Measurements from ENCODE around the gene PRKG2.
"Not testable (repeated sequence)": the region's sequence is repeated elsewhere in the genome, so short reads cannot be mapped to it uniquely, and the experiment has no call there.

The PRKG2 gene

DNA sequence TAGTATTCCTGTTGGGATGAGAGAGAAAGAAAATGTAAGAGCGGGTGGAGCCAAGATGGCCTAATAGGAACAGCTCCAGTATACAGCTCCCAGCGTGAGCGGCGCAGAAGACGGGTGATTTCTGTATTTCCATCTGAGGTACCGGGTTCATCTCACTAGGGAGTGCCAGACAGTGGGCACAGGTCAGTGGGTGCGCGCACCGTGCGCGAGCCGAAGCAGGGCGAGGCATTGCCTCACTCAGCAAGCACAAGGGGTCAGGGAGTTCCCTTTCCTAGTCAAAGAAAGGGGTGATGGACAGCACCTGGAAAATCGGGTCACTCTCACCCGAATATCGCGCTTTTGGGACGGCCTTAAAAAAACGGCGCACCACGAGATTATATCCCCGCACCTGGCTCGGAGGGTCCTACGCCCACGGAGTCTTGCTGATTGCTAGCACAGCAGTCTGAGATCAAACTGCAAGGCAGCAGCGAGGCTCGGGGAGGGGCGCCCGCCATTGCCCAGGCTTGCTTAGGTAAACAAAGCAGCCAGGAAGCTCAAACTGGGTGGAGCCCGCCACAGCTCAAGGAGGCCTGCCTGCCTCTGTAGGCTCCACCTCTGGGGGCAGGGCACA lies 61.2 kb downstream of the PRKG2 start:
- not testable (repeated sequence) for DNase-seq

DNA sequence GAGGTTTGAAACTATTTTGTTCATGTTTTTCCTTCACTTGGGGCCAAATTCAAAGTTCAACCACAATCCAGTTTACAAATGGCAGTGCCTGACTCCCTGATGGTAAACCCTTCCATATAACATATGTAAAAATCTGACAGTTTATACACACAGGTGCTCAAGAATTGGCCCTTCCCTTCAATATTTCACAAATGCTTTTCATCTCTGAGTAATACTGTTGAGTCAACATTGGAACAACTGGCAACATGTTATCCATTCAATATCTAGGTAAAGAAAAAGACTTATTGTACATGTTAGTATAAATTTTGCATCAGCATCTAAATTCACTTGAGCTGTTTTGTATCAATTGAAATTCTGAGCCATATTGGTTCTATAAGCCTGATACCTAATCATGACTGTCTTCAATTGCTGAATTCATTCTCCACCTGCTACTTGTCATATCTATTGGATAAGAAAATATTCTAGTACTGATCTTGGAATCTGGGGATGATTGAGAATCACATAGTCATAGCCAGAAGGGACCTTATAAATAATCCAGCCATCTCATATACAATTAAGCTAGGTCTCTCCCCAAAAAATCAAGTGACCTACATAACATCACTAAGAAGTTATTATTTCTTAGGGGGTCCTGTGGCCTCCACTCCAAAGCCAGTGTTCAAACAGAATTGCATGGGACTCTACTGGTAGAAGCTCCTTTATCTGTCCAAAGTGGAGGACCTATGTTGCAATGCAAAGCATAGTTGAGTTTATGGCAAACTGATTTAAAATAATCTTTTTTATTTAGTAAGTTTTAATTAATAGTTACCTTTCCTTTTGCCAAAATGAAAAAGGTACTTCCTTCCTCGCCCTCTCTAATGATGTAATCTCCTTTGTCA lies 61.9 kb downstream of the PRKG2 start:
- no peak for DNase-seq

DNA sequence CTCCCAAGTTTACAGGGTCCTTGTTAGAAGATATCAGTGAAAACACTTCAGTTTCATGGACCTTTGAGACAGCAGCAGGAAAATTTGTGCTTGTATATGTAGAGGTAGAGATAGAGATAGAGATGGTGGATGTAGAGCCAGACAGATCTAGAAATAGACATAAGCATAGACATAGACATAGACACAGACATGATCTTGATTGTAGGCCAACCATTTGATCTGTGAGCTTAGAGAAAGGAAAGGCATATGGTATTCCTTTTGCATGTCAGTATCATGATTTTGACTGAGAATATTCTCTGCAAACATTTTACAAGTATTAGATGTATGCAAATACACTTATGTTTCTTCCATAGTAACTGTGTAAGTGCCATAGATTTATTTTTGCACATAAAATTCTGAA lies 65.0 kb downstream of the PRKG2 start:
- no peak for DNase-seq

DNA sequence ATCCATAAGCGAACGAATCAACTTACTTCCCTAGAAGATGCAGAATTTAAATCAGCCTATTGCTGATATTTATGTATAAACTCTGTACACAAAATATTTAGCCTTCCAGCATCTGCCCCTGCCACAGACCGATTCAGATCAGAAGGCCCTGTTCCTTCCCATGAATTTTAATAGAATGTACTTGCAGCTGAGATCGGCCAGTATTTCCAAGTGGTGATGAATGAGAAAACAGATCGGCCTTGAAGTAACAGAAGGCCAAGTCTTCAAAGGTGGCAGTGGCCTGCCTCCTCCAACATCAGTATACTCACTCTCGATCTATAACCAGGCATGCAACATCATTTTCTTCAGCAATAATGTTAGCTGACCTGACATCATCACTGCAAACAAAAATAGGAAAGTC lies 66.4 kb downstream of the PRKG2 start:
- DNase-seq: no peak

DNA sequence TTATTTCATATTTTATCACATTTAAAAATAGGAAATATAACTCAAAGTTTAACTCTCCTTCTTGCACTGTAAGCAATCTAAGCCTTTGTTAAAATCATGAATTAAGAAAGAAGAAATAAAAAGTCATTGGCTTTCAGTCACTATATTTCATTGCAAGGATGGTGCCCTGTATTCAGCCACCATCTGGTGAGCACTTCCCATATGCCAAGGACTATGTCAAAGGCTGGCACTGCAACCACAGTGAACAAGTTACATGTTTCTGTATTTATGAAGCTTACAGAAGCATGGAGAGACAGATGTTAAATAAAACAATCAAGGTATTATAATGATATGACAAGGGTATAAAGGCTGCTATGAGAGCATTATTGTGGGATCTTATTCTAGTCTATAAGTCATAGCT lies 68.6 kb downstream of the PRKG2 start:
- no peak for DNase-seq

DNA sequence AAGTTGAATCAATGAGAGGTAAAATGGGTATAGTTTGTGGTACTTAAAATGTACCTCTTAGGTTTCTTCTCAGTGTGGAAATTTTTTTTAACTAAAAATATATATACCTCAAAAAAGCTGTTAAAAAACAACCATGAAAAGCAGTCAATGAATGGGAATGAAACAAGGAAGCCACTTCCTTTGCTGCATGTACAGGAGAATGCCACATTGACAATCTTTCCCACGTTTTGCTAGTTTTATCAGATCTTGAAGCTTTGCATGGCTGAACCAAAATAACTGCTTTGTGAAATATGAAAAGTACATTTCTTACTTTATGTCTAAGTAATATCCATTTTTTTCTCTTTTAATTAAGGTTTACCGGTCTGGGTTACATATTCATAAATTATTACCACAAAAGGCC lies 71.8 kb downstream of the PRKG2 start:
- no peak for DNase-seq

DNA sequence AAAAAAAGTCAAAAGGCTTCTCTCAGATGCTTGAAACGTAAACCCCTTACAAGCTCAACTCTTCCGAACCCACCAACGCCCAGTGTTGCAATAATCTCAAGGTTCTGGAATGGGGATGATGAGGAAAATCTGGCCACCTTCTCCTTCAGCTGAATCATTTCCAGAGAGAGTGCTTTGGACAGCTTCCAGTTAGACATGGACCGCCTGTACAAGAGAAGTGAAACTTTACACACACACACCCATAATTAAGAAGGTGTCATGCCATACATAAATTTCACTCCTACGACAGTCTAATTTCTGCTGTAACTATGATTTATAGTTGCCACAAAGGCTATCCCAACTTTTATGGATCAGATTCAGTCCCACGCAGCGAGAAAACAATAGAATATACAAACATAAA lies 72.3 kb downstream of the PRKG2 start:
- no peak for DNase-seq

DNA sequence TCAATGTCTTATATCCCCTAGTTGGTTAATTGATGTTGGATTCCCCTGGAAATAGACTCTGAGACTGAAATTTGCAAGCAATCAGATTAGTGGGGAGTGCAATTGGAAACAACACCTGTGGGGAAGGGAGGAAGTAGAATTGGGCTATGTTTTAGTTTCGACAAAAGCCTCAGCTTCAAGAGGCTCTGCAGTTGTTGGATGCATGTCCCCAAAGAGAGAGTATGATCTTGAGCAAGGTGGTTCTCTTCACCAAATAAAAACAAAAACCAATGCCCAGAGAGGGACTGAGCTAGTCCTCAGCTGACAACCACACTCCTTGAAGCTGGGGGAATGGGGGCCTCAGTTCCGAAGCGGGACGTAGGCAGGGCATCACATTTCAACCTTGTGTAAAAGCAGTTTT lies 77.1 kb downstream of the PRKG2 start:
- DNase-seq: no peak

DNA sequence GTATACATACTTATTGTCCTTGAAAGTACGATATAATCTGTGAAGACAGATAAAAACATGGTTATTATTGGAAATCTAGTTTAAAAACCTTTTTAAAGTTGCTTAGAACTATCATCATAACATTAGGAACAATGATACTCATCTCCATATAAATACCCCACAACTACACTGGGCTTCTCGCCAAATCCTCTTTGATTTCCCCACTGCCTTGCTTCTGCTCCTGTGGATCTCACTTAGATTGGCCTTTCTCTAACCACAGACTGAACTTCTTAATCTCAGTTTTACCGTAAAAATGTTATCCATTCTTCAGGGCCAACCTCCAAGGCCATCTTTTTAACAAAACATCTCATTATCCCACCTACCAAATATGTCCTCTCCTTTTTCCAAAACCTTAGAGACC lies 77.6 kb downstream of the PRKG2 start:
- no peak for DNase-seq

DNA sequence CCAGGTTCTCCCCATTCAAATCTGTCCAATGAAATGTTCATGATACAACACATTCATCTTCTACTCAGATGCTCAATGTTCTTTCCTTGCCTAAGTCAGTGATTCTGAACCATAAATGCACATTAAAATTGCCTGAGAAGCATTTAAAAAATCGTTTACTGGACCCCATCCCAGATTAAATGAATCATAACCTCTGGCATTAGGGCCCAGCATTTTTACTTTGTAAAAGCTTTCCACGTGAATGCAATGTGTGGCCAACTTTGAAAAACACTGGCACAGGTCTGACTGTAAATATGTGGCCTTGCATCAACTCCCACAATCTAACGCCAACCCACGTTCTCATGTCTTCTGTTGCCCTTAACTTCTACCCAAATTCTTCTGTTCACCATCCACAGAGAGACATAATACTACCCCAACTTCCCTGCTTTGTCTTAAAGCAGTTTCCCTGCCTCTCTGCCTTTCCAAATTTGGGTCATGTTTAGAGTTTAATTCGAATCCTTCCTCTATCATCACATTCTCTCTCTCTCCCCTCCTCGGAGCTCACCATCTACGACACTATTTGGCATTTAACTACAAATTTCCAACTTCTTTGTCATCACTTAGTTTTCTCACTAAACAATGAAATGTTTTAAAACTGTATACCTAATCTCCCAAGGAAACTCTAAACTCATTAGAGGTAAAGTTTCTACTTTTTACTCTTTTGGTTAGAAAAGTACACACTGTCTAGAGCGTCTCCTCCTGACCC lies 78.7 kb downstream of the PRKG2 start:
- DNase-seq: no peak

DNA sequence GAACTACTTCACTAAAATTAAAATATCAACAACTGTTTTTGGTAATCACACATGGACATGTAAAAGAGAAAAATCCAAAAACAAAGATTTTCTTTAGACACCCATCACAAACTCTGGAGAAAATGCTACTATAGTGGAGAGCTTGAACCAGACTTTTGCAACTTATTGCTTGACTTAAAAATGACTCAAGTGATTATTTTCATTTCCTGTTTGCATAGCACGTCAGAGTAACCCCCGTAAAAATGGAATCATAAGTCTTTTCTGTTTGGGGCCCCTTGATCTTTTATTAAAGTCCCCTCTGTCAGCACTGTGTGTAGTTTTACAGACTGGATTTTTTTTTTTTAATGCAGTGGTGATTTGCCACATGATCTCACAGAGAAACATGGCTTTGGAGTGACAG lies 79.5 kb downstream of the PRKG2 start:
- DNase-seq: no peak

DNA sequence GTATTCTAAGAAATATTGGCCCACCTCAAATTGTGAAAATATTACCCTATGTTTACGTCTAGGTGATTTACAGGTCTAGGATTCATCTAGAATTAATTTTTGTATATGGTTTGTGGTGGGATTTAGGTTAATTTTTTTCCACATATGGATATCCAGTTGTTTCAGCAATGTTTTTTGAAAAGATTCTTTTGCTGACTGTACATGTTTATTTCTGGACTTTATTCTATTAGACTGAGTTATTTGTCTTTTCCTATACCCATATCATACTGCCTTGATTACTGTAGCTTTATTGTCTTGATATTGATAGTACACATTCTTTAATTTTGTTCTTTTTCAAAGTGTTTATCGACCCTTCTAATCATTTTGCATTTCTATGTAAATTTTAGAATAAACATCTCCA lies 83.5 kb downstream of the PRKG2 start:
- DNase-seq: no peak

DNA sequence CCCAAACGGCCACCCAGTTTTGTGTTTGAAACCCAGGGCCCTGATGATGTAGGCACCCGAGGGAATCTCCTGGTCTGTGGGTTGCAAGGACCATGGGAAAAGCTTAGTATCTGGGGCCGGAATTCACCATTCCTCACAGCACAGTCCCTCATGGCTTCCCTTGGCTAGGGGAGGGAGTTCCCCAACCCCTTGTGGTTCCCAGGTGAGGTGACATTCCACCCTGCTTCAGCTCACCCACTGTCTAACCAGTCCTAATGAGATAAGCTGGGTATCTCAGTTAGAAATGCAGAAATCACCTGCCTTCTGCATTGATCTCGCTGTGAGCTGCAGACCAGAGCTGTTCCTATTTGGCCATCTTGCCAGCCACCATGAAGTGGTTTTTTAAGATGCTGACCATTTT lies 84.0 kb downstream of the PRKG2 start:
- no peak for DNase-seq

DNA sequence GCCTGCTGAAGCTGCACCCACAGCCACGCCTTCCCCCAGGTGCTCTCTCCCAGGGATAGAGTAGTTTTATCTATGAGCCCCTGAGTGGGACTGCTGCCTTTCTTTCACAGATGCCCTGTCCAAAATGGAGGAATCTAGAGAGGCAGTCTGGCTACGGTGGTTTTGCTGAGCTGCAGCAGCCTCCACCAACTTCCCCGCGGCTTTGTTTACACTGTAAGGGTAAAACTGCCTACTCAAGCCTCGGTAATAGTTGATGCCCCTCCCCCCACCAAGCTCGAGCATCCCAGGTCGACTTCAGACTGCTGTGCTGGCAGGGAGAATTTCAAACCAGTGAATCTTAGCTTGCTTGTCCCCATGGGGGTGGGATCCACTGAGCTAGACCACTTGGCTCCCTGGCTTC lies 84.5 kb downstream of the PRKG2 start:
- no peak for DNase-seq

DNA sequence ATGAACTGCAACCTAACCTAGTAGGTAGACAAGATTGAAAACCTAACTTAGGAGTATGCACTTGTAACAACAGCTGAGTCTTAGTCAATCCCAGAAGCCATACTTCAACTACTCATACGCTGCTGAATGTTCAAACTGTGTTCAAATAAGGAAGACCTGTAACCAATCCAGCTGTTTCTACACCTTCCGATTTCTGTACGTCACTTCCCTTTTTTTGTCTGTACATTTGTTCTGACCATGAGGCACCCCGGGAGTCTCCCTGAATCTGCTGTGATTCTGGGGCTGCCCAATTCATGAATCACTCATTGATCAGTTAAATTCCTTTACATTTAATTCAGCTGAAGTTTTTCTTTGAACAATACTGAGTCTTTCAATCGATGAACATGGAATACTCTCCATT lies 95.0 kb downstream of the PRKG2 start:
- no peak for DNase-seq

DNA sequence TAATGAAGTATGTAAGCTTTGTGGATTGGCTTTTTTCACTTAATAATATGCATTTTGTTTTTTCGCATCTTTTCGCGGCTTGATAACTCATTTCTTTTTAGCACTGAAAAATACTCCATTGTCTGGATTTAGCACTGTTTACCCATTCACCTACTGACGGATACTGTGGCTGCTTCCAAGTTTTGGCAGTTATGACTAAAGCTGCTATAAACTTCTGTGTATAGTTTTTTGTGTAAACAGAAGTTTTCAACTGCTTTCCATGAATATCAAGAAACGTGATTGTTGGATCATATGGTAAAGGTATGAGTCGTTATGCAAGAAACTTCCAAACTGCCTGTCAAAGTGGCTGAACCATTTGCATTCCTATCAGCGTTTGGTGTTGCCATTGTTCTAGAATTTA lies 96.9 kb downstream of the PRKG2 start:
- no peak for DNase-seq

DNA sequence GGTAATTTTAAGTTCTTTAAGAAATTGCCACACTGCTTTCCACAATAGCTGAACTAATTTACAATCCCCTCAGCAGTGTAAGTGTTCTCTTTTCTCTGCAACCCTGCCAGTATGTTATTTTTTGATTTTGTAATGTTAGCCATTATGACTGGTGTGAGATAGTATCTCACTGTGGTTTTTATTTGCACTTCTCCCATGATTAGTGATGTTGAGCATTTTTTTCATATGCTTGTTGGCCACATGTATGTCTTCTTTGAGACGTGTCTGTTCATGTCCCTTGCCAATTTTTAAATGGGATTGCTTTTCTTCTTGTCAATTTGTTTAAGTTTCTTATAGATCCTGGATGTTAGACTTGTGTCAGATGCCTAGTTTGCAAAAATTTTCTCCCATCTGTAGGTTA lies 98.5 kb downstream of the PRKG2 start:
- no peak for DNase-seq

DNA sequence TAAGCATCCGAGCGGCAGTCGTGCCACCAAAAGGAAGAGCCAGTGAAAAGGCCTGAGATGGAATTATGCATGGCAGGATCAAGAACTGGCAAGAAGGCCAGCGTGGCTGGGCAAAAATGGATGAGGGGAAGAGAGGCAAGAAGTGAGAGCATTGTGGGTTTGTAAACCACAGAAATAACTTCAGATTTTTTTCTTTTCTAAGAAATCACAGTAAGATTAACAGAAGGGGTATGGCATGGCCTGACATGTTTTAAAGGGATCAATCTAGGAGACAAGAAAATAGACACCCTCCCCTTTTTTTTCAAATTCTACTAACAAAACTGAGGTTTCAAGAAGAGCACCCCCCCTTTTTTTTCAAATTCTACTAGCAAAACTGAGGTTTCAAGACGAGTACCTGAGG lies 102.0 kb downstream of the PRKG2 start:
- DNase-seq: no peak

DNA sequence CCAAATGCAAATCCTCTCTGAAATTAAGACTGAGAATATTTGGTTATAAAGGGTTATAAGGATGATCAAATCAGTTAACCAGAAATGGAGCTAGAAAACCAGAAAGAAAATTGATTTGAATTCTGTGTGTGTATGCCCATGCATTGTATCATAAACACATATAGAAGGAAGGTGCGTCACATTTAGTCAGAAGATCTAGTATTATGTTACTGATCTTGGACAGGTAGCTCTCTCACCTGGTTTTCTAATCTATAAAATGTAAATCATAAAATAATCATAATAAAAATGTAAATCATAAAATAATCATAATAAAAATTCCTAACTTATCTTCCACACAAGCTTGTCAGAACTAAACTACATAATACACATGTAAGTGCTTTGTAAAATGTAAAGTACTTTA lies 105.7 kb downstream of the PRKG2 start:
- DNase-seq: no peak

DNA sequence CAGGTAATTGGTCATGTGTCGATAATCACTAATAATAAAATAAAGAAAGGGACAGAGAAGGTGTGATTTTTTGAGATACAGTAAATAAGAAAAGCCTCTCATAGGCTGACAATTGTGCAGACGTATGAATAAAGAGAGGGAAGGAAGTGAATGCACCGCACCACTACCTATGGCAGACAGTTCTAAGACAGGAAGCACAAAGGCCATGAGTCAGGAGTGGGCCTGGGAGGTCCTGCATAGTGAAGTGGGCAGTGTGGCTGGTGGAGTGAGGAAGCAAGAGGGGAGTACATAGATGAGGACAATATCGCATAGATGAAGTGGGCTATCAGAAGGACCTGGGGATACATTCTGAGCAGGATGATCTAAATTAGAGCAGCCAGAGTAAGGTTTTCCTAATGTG lies 108.9 kb downstream of the PRKG2 start:
- DNase-seq: no peak

DNA sequence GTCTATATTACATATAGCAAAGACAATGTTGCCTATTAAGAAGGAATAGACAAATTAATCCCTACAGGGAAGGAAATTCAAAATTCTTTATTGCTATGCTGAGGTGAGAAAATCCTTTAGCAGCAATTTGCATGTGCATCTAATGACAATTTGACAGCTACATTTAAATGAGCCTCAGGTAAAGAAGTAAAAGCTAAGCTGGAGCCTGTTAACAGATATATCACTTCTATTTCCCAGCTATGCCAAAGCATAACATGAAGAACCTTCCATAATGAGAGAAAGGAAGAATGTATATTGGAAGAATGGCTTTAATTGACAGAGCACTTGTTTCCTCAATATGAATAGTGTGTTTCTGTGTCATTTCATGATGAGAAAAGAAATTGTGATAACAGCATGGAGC lies 112.9 kb downstream of the PRKG2 start:
- DNase-seq: no peak

DNA sequence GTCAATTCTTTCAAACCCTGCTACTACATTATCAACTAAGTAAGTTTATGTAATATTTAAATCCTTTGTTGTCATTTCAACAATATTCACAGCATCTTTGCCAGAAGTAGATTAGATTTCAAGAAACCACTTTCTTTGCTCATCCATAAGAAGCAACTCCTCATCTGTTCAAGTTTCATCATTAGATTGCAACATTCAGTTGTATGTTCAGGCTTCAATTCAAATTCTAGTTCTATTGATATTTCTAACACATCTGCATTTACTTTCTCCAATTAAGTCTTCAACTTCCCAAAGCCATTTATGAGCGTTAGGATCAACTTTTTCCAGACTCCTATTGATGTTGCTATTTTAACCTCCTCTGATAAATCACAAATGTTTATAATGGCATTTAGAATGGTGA lies 118.5 kb downstream of the PRKG2 start:
- no peak for DNase-seq

DNA sequence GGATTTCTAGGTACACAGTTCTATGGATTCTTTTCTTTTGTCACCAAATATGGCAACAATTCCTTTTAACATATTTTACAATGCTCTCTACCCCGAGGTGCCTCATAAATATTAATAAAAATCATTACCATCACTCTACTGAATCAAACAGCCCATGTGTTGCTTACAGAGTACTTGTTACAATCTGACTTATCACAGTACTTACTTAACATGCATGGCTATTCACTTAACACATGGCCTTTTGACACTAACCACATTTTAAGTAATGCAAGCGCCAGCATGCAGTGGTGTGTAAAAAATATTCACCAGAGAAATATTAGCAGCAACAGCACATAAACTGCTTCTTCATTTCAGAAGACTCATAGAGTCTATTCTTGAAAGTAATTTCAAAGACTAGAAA lies 119.6 kb downstream of the PRKG2 start:
- DNase-seq: no peak
